B cell (primary cell): ENCODE data around the gene NACC1. TPM values are rescaled to one million over a fixed set of nuclear protein-coding genes. Genes with fewer than 3 reads are reported as not detected.

Source experiments
- ATAC-seq: fragments of 200-7000 bp; cut with Tn5 transposase; one replicate; pipeline ENCODE4 v1.10.0; 2021; ENCODE audit warnings: low read depth, mild to moderate bottlenecking, moderate number of reproducible peaks, moderate library complexity
- CTCF ChIA-PET: fragments of 350-600 bp; sonication (Branson Sonifier 250); formaldehyde crosslinking; loops from one replicate; lab custom pipeline; 2021; ENCODE audit warnings: antibody characterized with exemption, inconsistent platforms; lab: Charles Lee
- POLR2A ChIA-PET: fragments of 350-600 bp; sonication (Branson Sonifier 250); formaldehyde crosslinking; loops from one replicate; lab custom pipeline; 2021; ENCODE audit warnings: antibody characterized with exemption; lab: Charles Lee
- DNase-seq: peaks from one replicate; pipeline ENCODE4 v3.0.0; 2013
- H2AFZ ChIP-seq: 2 replicates; pipeline ENCODE4 v1.6.1; 2012; ENCODE audit warnings: mild to moderate bottlenecking, low read depth, low read length; ENCODE audit not compliant: insufficient read depth, poor library complexity, severe bottlenecking
- H3K27ac ChIP-seq, 2 donors: 1 replicate in 1 of 2; 2 replicates in 1 of 2; pipeline ENCODE4 v1.5.1; 2012 to 2013; ENCODE audit warnings: low read length in 2 of 2, mild to moderate bottlenecking in 2 of 2, moderate library complexity in 1 of 2
- H3K27me3 ChIP-seq, 4 experiments: fragments of 200-600 bp in 1 of 4; sonication (generic) in 1 of 4; replicated peaks in 1 of 4; 1 replicate in 2 of 4; 2 replicates in 2 of 4; pipeline versions ENCODE4 v1.6.1 to v1.7.0; 2013 to 2016; ENCODE audit warnings: low read length in 3 of 4, mild to moderate bottlenecking in 2 of 4, mixed read lengths in 1 of 4, moderate library complexity in 1 of 4; ENCODE audit not compliant: insufficient read depth in 4 of 4, control insufficient read depth in 3 of 4; ENCODE audit errors: control extremely low read depth in 1 of 4
- H3K36me3 ChIP-seq, 2 experiments: replicated peaks in 1 of 2; 1 replicate in 1 of 2; 2 replicates in 1 of 2; pipeline versions ENCODE4 v1.6.1 to v1.7.1; 2013; ENCODE audit warnings: low read length in 1 of 2; ENCODE audit not compliant: insufficient read depth in 2 of 2, control insufficient read depth in 1 of 2; ENCODE audit errors: control extremely low read depth in 1 of 2, extremely low read depth in 1 of 2
- H3K4me1 ChIP-seq, 2 donors: fragments of 200-600 bp in 1 of 2; sonication (generic) in 1 of 2; 1 replicate in 1 of 2; 2 replicates in 1 of 2; pipeline versions ENCODE4 v1.5.1 to v1.6.1; 2013 to 2017; ENCODE audit warnings: low read length in 2 of 2; ENCODE audit not compliant: control insufficient read depth in 2 of 2, insufficient read depth in 2 of 2
- H3K4me2 ChIP-seq: replicated peaks from 2 replicates; pipeline ENCODE3; 2012; ENCODE audit warnings: mild to moderate bottlenecking, low read depth, low read length; ENCODE audit not compliant: poor library complexity, severe bottlenecking
- H3K4me3 ChIP-seq, 5 experiments: fragments of 200-600 bp in 1 of 5; sonication (generic) in 1 of 5; 1 replicate in 3 of 5; 2 replicates in 2 of 5; pipeline versions ENCODE4 v1.5.1 to v1.7.0; 2011 to 2016; ENCODE audit warnings: low read length in 4 of 5, mild to moderate bottlenecking in 4 of 5, low read depth in 2 of 5, control low read depth in 1 of 5, moderate library complexity in 1 of 5; ENCODE audit not compliant: insufficient read depth in 1 of 5; ENCODE audit errors: control extremely low read depth in 1 of 5, extremely low read depth in 1 of 5
- H3K79me2 ChIP-seq: fragments of 200-600 bp; sonication (generic); one replicate; pipeline ENCODE4 v1.6.0; 2016; ENCODE audit warnings: low read length; ENCODE audit not compliant: control insufficient read depth, insufficient read depth
- H3K9ac ChIP-seq: fragments of 200-600 bp; sonication (generic); 2 replicates; pipeline ENCODE4 v1.6.1; 2017; ENCODE audit warnings: mild to moderate bottlenecking, low read length, moderate library complexity
- H3K9me3 ChIP-seq, 3 donors: one replicate each; pipeline versions ENCODE4 v1.6.1 to v1.7.1; 2013; ENCODE audit warnings: low read length in 2 of 3; ENCODE audit not compliant: control insufficient read depth in 2 of 3, insufficient read depth in 1 of 3; ENCODE audit errors: control extremely low read depth in 1 of 3
- H4K20me1 ChIP-seq: 2 replicates; pipeline ENCODE4 v1.6.0; 2012; ENCODE audit warnings: mild to moderate bottlenecking, low read length; ENCODE audit not compliant: insufficient read depth, control insufficient read depth, poor library complexity, severe bottlenecking
- H3K27ac Mint-ChIP-seq: one replicate; pipeline ENCODE4 v1.8.0; 2021; ENCODE audit warnings: mixed read lengths
- H3K27me3 Mint-ChIP-seq: one replicate; pipeline ENCODE4 v1.8.0; 2021; ENCODE audit warnings: mixed read lengths
- H3K4me1 Mint-ChIP-seq: one replicate; pipeline ENCODE4 v1.8.0; 2021; ENCODE audit warnings: mixed read lengths
- H3K4me3 Mint-ChIP-seq: one replicate; pipeline ENCODE4 v1.8.0; 2021; ENCODE audit warnings: mixed read lengths
- H3K9me3 Mint-ChIP-seq: one replicate; pipeline ENCODE4 v1.8.0; 2022; ENCODE audit warnings: mixed read lengths; ENCODE audit not compliant: insufficient read depth
- EZH2 ChIP-seq: IDR thresholded peaks from 2 replicates; pipeline ENCODE4 v1.6.1; 2012; ENCODE audit warnings: borderline replicate concordance, low read depth, mild to moderate bottlenecking, moderate library complexity, low read length; ENCODE audit not compliant: insufficient read depth, poor library complexity, severe bottlenecking
- WGBS: methylation state at CpG from one replicate; pipeline ENCODE4 v1.1.5; 2013; ENCODE audit warnings: missing lambda C conversion rate; ENCODE audit not compliant: insufficient coverage; 5-methylcytosine and 5-hydroxymethylcytosine counted together
- intact Hi-C: fragments of 100-400 bp; cut with micrococcal nuclease; formaldehyde crosslinking; loops from one replicate; pipeline ENCODE4 v1.10.0; 2022
- polyA plus RNA-seq: library from polyadenylated mRNA; depleted of rRNA; stranded (reverse); fragments of >200 nt; gene quantifications from 2 replicates; pipeline ENCODE4 v1.2.3, GENCODE V29; 2012
- total RNA-seq, 2 donors: library from RNA; stranded (reverse); fragments of 120-200 nt in 1 of 2; gene quantifications; 1 replicate in 1 of 2; 2 replicates in 1 of 2; pipeline versions ENCODE4 v1.2.3 to v1.2.4, GENCODE V29; 2013 to 2022
- TF ChIP-seq, protein P1 (sequence below): fragments of 200-600 bp; IDR thresholded peaks from one replicate; pipeline ENCODE4 v1.8.0; 2022; ENCODE audit warnings: antibody characterized with exemption, mild to moderate bottlenecking

NACC1 gene
- total and polyA plus RNA-seq, 2 donors (not counting 1 experiment from before 2014, with no cell fraction given), result 25.9 to 27.5 TPM

DNA sequence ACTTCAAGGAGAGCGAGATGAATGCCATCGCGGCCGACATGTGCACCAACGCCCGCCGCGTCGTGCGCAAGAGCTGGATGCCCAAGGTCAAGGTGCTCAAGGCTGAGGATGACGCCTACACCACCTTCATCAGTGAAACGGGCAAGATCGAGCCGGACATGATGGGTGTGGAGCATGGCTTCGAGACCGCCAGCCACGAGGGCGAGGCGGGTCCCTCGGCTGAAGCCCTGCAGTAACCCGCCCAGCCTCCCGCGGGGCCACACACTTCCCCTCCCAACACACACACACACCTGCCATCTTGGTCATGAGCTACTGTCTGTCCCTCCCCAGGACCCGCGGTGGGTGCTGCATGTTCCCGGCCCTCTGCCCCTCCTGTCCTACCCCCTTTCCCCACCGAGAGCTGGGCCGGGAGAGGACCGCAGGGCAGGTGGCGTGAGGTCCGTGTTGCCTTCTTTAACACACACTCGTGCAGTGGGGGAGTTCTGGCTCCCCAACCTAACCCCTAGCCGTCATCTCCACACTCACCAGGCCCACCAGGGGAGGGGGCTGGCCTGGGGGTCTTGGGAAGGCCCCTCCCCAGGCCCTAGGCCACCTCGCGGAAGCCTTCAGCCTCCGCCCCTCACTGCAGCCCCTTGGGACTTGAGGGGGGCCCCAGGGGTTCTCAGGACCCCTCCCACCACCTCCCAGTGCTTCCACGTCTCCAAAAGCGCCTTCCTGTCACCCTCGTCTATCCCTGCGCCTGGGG is 20.3 kb downstream of the NACC1 start:
- Mint-ChIP-seq H3K27me3 (no peaks in the 10 kb centered on the region), H3K4me1 (no peaks in the 10 kb centered on the region), H3K4me3 (no peak overlapping the region), H3K27ac (no peak overlapping the region), H3K9me3 (no peaks in the 10 kb centered on the region)
- Histone ChIP-seq H3K27me3 (no peaks in the 10 kb centered on the region), H3K36me3 (peaks cover 0 to 28% of the 10 kb centered on the region in 2 experiments), H3K79me2 (peaks cover 35% of the 10 kb centered on the region), H3K4me2 (no peak overlapping the region), H3K4me1 (no peaks in the 10 kb centered on the region), H3K9ac (no peak overlapping the region), H3K27ac (no peak overlapping the region), H2AFZ (no peak overlapping the region), H3K4me3 (no peak overlapping the region), H3K9me3 (no peaks in the 10 kb centered on the region), H4K20me1 (peaks cover 6% of the 10 kb centered on the region)
- POLR2A ChIA-PET, result no interaction called here
- CTCF ChIA-PET, result no interaction called here
- no peak for TF ChIP-seq EZH2
- TF ChIP-seq, protein P1, sequence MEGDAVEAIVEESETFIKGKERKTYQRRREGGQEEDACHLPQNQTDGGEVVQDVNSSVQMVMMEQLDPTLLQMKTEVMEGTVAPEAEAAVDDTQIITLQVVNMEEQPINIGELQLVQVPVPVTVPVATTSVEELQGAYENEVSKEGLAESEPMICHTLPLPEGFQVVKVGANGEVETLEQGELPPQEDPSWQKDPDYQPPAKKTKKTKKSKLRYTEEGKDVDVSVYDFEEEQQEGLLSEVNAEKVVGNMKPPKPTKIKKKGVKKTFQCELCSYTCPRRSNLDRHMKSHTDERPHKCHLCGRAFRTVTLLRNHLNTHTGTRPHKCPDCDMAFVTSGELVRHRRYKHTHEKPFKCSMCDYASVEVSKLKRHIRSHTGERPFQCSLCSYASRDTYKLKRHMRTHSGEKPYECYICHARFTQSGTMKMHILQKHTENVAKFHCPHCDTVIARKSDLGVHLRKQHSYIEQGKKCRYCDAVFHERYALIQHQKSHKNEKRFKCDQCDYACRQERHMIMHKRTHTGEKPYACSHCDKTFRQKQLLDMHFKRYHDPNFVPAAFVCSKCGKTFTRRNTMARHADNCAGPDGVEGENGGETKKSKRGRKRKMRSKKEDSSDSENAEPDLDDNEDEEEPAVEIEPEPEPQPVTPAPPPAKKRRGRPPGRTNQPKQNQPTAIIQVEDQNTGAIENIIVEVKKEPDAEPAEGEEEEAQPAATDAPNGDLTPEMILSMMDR, result no peak
- no peak for ATAC-seq
- WGBS, result 91% methylated on average over 32 of the region's 40 CpGs
- DNase-seq, result no peak
- intact Hi-C loops, result no loop called here

DNA sequence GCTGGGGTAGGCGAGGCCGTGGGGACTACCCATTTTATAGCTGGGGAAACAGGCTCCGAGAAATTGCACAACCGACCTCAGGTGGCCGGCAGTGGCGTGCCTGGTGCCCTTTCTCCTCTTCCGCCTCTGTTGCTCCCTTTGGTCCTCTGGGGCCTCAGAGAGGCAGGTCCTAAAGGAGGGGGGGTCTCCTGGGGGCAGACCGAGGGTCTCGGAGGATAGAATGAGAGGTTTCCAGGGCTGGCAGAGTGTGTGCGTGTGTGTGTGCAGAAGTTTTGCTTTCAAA is 20.8 kb downstream of the NACC1 start:
- no peak for DNase-seq
- Mint-ChIP-seq H3K4me3 (no peak overlapping the region), H3K27ac (no peak overlapping the region), H3K4me1 (no peaks in the 10 kb centered on the region), H3K9me3 (no peaks in the 10 kb centered on the region), H3K27me3 (no peaks in the 10 kb centered on the region)
- Histone ChIP-seq H3K9me3 (no peaks in the 10 kb centered on the region), H3K9ac (no peak overlapping the region), H3K79me2 (peaks cover 30% of the 10 kb centered on the region), H4K20me1 (peaks cover 7% of the 10 kb centered on the region), H3K27me3 (no peaks in the 10 kb centered on the region), H3K27ac (no peak overlapping the region), H3K4me2 (no peak overlapping the region), H3K4me1 (no peaks in the 10 kb centered on the region), H3K4me3 (no peak overlapping the region), H3K36me3 (peaks cover 0 to 30% of the 10 kb centered on the region in 2 experiments), H2AFZ (no peak overlapping the region)
- ChIA-PET CTCF (no interaction called here), POLR2A (no interaction called here)
- intact Hi-C loops, result no loop called here
- no peak for ATAC-seq
- TF ChIP-seq EZH2, result no peak
- TF ChIP-seq, protein P1, result no peak
- WGBS, result 93% methylated on average over 6 of the region's 10 CpGs
